GM23338 (cell line): ENCODE measurements around the gene TNFRSF12A. TPM values are rescaled to one million over a fixed set of nuclear protein-coding genes. Genes with fewer than 3 reads are reported as not detected.

Experiments
- ATAC-seq: fragments of 200-7000 bp; cut with Tn5 transposase; 3 replicates; pipeline ENCODE4 v1.9.1; 2020
- DNase-seq: peaks from one replicate; pipeline ENCODE4 v3.0.0-alpha.2; 2015; ENCODE audit warnings: low spot score
- H2AFZ ChIP-seq: fragments of 200-600 bp; sonication (generic); 2 replicates; pipeline ENCODE4 v1.8.0; 2016; ENCODE audit warnings: antibody characterized with exemption, mild to moderate bottlenecking, moderate library complexity
- H3F3A ChIP-seq: fragments of 200-600 bp; sonication (generic); replicated peaks from 2 replicates; pipeline ENCODE4 v1.8.0; 2017; ENCODE audit warnings: antibody characterized with exemption, mixed run types, low read depth
- H3K27ac ChIP-seq: fragments of 200-600 bp; sonication (generic); 2 replicates; pipeline ENCODE4 v1.6.1; 2016; ENCODE audit warnings: low read depth
- H3K27me3 ChIP-seq: fragments of 200-600 bp; sonication (generic); 2 replicates; pipeline ENCODE4 v1.8.0; 2016; ENCODE audit warnings: mild to moderate bottlenecking, mixed run types, moderate library complexity; ENCODE audit not compliant: insufficient read depth
- H3K36me3 ChIP-seq: fragments of 200-600 bp; sonication (generic); 2 replicates; pipeline ENCODE4 v1.8.0; 2016; ENCODE audit warnings: mild to moderate bottlenecking; ENCODE audit not compliant: insufficient read depth
- H3K4me1 ChIP-seq: fragments of 200-600 bp; sonication (generic); 2 replicates; pipeline ENCODE4 v1.8.0; 2016; ENCODE audit warnings: mild to moderate bottlenecking, moderate library complexity; ENCODE audit not compliant: insufficient read depth
- H3K4me2 ChIP-seq: fragments of 200-600 bp; sonication (generic); 2 replicates; pipeline ENCODE4 v1.7.1; 2017; ENCODE audit warnings: mixed run types
- H3K4me3 ChIP-seq: fragments of 200-600 bp; sonication (generic); 2 replicates; pipeline ENCODE4 v1.6.1; 2016; ENCODE audit warnings: mixed run types
- H3K79me2 ChIP-seq: fragments of 200-600 bp; sonication (generic); replicated peaks from 2 replicates; pipeline ENCODE4 v1.8.0; 2017; ENCODE audit warnings: mild to moderate bottlenecking; ENCODE audit not compliant: insufficient read depth
- H3K9me2 ChIP-seq: fragments of 200-600 bp; sonication (generic); 2 replicates; pipeline ENCODE4 v1.8.0; 2017; ENCODE audit not compliant: insufficient read depth
- H4K20me1 ChIP-seq: fragments of 200-600 bp; sonication (generic); replicated peaks from 2 replicates; pipeline ENCODE4 v1.8.0; 2017; ENCODE audit warnings: mild to moderate bottlenecking; ENCODE audit not compliant: insufficient read depth
- H3K27ac Mint-ChIP-seq: 2 replicates; pipeline ENCODE4 v1.8.0; 2020; ENCODE audit warnings: inconsistent platforms, mild to moderate bottlenecking, moderate library complexity, mixed read lengths
- H3K27me3 Mint-ChIP-seq: 3 replicates; pipeline ENCODE4 v1.8.0; 2022; ENCODE audit warnings: low read depth, mild to moderate bottlenecking, moderate library complexity, mixed read lengths, inconsistent platforms; ENCODE audit not compliant: insufficient read depth, poor library complexity
- H3K36me3 Mint-ChIP-seq: 3 replicates; pipeline ENCODE4 v1.8.0; 2021; ENCODE audit warnings: low read depth, mild to moderate bottlenecking, inconsistent platforms, moderate library complexity, mixed read lengths
- H3K4me1 Mint-ChIP-seq: 3 replicates; pipeline ENCODE4 v1.8.0; 2020; ENCODE audit warnings: mild to moderate bottlenecking, inconsistent platforms, mixed read lengths
- H3K4me3 Mint-ChIP-seq: 3 replicates; pipeline ENCODE4 v1.8.0; 2021; ENCODE audit warnings: moderate library complexity, mild to moderate bottlenecking, inconsistent platforms, mixed read lengths
- H3K9me3 Mint-ChIP-seq: 3 replicates; pipeline ENCODE4 v1.8.0; 2020; ENCODE audit warnings: moderate library complexity, mild to moderate bottlenecking, inconsistent platforms, mixed read lengths
- CREB1 ChIP-seq: fragments of 250-450 bp; sonication (Bioruptor Pico); IDR thresholded peaks from 2 replicates; pipeline ENCODE4 v1.5.0; 2020; ENCODE audit warnings: low read depth, mild to moderate bottlenecking, moderate library complexity
- CTCF ChIP-seq, 2 experiments: fragments of 200-600 bp in 1 of 2; sonication (generic) in 1 of 2; conservative IDR thresholded peaks; 2 replicates each; pipeline versions ENCODE4 v1.5.1 to v1.6.1; 2016 to 2017; ENCODE audit warnings: antibody characterized with exemption in 2 of 2, low read depth in 2 of 2, mild to moderate bottlenecking in 2 of 2, moderate library complexity in 1 of 2
- ETS1 ChIP-seq: IDR thresholded peaks from 2 replicates; pipeline ENCODE4 v1.6.1; 2016; ENCODE audit warnings: antibody characterized with exemption
- EZH2 ChIP-seq: fragments of 200-600 bp; sonication (generic); IDR thresholded peaks from one replicate; pipeline ENCODE4 v1.8.0; 2017; ENCODE audit warnings: antibody characterized with exemption, mild to moderate bottlenecking, low read depth; ENCODE audit not compliant: unreplicated experiment
- EZH2phosphoT487 ChIP-seq: fragments of 200-600 bp; sonication (generic); IDR thresholded peaks from one replicate; pipeline ENCODE4 v1.8.1; 2018; ENCODE audit warnings: antibody characterized with exemption; ENCODE audit not compliant: unreplicated experiment
- JUNB ChIP-seq: IDR thresholded peaks from one replicate; pipeline ENCODE4 v1.6.1; 2016; ENCODE audit warnings: antibody characterized with exemption; ENCODE audit not compliant: unreplicated experiment
- NANOG ChIP-seq: IDR thresholded peaks from 2 replicates; pipeline ENCODE4 v1.6.1; 2016; ENCODE audit warnings: antibody characterized with exemption, borderline replicate concordance
- REST ChIP-seq: IDR thresholded peaks from one replicate; pipeline ENCODE4 v1.6.1; 2018; ENCODE audit warnings: antibody characterized with exemption; ENCODE audit not compliant: unreplicated experiment
- STAT1 ChIP-seq: IDR thresholded peaks from one replicate; pipeline ENCODE4 v1.6.1; 2016; ENCODE audit warnings: antibody characterized with exemption; ENCODE audit not compliant: unreplicated experiment
- ZNF114 ChIP-seq: fragments of 250-450 bp; sonication (Bioruptor Pico); IDR thresholded peaks from 2 replicates; pipeline ENCODE4 v1.5.0; 2020; ENCODE audit warnings: mild to moderate bottlenecking, moderate library complexity
- ZNF331 ChIP-seq: fragments of 250-450 bp; sonication (Bioruptor Pico); IDR thresholded peaks from 2 replicates; pipeline ENCODE4 v1.5.0; 2020; ENCODE audit warnings: low read depth, mild to moderate bottlenecking, moderate library complexity
- polyA plus RNA-seq: library from polyadenylated mRNA; unstranded; fragments of >200 nt; fragmentation: Nextera tagmentation; extraction: Ambion mirVana; gene quantifications from 2 replicates; pipeline ENCODE4 v1.2.1, GENCODE V29; 2016
- total RNA-seq: library from RNA; depleted of rRNA; stranded (reverse); fragments of >200 nt; shearing (Covaris generic); gene quantifications from 2 replicates; pipeline ENCODE4 v1.2.3, GENCODE V29; 2014

The TNFRSF12A gene
- total and polyA plus RNA-seq, 2 experiments from 2014 or later, result 78.0 to 152 TPM

GRCh38 chr16:3010510-3010909 lies 9.7 kb upstream of the TNFRSF12A start (continued):
- TF ChIP-seq REST (no peak), ETS1 (no peak), EZH2phosphoT487 (no peak), NANOG (no peak), CTCF (conservative IDR thresholded peaks at IDR 0.05; ENCODE audit: low read depth in 2 of 2) (no peak), ZNF331 (no peak), STAT1 (no peak), ZNF114 (CRISPR knock-in tag) (no peak), EZH2 (no peak), CREB1 (CRISPR knock-in tag) (no peak)

GRCh38 chr16:3012246-3012645 lies 7.9 kb upstream of the TNFRSF12A start:
- ATAC-seq, result peak; percentile 2; the same call in 2 of the 3 replicates
- H3K4me3 ChIP-seq, result peak overlapping the region; percentile 68

More at GRCh38 chr16:3012246-3012645, 7.9 kb upstream of the TNFRSF12A start:
- Histone ChIP-seq H3K27ac (no peak overlapping the region), H3K4me2 (peak overlapping the region; percentile 88), H3K9me2 (no peaks in the 10 kb centered on the region), H3K36me3 (no peaks in the 10 kb centered on the region), H3K27me3 (peaks cover 11% of the 10 kb centered on the region), H3F3A (peaks cover 61% of the 10 kb centered on the region), H3K79me2 (peaks cover 17% of the 10 kb centered on the region), H2AFZ (0 out of 2 replicates have a peak overlapping the region, but pooled peaks have one; percentile 47), H3K4me1 (peaks cover 79% of the 10 kb centered on the region), H4K20me1 (peaks cover 25% of the 10 kb centered on the region)
- H3K9me3 Mint-ChIP-seq, result peaks cover 7% of the 10 kb centered on the region; the same call in 2 of the 3 replicates
- H3K27ac Mint-ChIP-seq, result peak overlapping the region; percentile 62; the same call in 1 of the 2 replicates
- peaks cover 71% of the 10 kb centered on the region for H3K4me1 Mint-ChIP-seq
- TF ChIP-seq ZNF114 (CRISPR knock-in tag) (no peak), NANOG (no peak), ETS1 (no peak), REST (no peak), JUNB (no peak)
- H3K4me3 Mint-ChIP-seq, result peak overlapping the region; percentile 75
- H3K27me3 Mint-ChIP-seq, result peaks cover 52% of the 10 kb centered on the region
- DNase-seq, result peak; percentile 82
- H3K36me3 Mint-ChIP-seq, result peaks cover 33% of the 10 kb centered on the region
